K562 (cell line): ENCODE data around the gene ARL14EP. TPM values are rescaled to one million over a fixed set of nuclear protein-coding genes. Genes with fewer than 3 reads are reported as not detected.

Source experiments
- ATAC-seq: fragments of 200-7000 bp; cut with Tn5 transposase; 3 replicates; pipeline ENCODE4 v1.9.1; 2020; ENCODE audit warnings: moderate library complexity
- BruUV-seq: library from RNA; stranded (reverse); fragments of 400-500 nt; replicated peaks from 2 replicates; lab custom pipeline; 2021; lab: Mats Ljungman, UMichigan
- CTCF ChIA-PET: fragments of 300-600 bp; formaldehyde crosslinking; extraction: SDS; loops from one replicate; lab custom pipeline; 2021; ENCODE audit warnings: low intra/inter-chr PET ratio; lab: Yijun Ruan, JAX
- POLR2A ChIA-PET: fragments of 300-600, 350-650 bp; sonication (Branson Sonifier 250); formaldehyde crosslinking; extraction: SDS; loops from one replicate; lab custom pipeline; 2021; ENCODE audit warnings: antibody characterized with exemption, inconsistent platforms; lab: Yijun Ruan, JAX
- DNase-seq, 4 experiments: peaks; one replicate each; pipeline versions ENCODE4 v3.0.0 to v3.0.0-alpha.2; 2011 to 2018; ENCODE audit warnings: low spot score in 3 of 4, mixed read lengths in 3 of 4; ENCODE audit errors: extremely low read depth in 1 of 4
- FAIRE-seq: peaks from 2 replicates; lab custom pipeline; 2011; peaks lifted over from hg19 to GRCh38; lab: Jason Lieb, UNC
- H2AFZ ChIP-seq: 2 replicates; pipeline ENCODE4 v1.6.0; 2011; ENCODE audit warnings: low read depth, low read length, control low read depth, inconsistent platforms
- H3K27ac ChIP-seq: fragments of 200-600 bp; 3 replicates; pipeline ENCODE4 v1.8.0; 2011; ENCODE audit warnings: low read depth, mild to moderate bottlenecking, control low read depth, inconsistent platforms, low read length, moderate library complexity, mixed read lengths; ENCODE audit errors: extremely low read depth
- H3K27me3 ChIP-seq, 2 experiments: fragments of 300-600 bp in 1 of 2; 2 replicates in 1 of 2; 3 replicates in 1 of 2; pipeline versions ENCODE4 v1.6.0 to v1.8.0; 2011; ENCODE audit warnings: inconsistent platforms in 2 of 2, low read length in 2 of 2, mild to moderate bottlenecking in 1 of 2, mixed read lengths in 1 of 2, moderate library complexity in 1 of 2; ENCODE audit not compliant: control insufficient read depth in 2 of 2, insufficient read depth in 2 of 2
- H3K36me3 ChIP-seq: fragments of 300-600 bp; 3 replicates; pipeline ENCODE4 v1.8.0; 2011; ENCODE audit warnings: mild to moderate bottlenecking, low read length, inconsistent platforms; ENCODE audit not compliant: control insufficient read depth, insufficient read depth
- H3K4me1 ChIP-seq, 2 experiments: fragments of 200-600 bp in 1 of 2; replicated peaks in 1 of 2; 2 replicates in 1 of 2; 3 replicates in 1 of 2; pipeline versions ENCODE4 v1.5.1 to v1.8.0; 2011; ENCODE audit warnings: inconsistent platforms in 2 of 2, low read length in 2 of 2, mild to moderate bottlenecking in 1 of 2, mixed read lengths in 1 of 2, moderate library complexity in 1 of 2; ENCODE audit not compliant: control insufficient read depth in 2 of 2, insufficient read depth in 2 of 2
- H3K4me2 ChIP-seq: 2 replicates; pipeline ENCODE4 v1.6.1; 2011; ENCODE audit warnings: low read length, control low read depth, inconsistent platforms, mixed read lengths; ENCODE audit not compliant: insufficient read depth
- H3K4me3 ChIP-seq: fragments of 200-600 bp; sonication (generic), shearing (Covaris generic); 2 replicates; pipeline ENCODE4 v1.5.1; 2016; ENCODE audit warnings: control low read depth, inconsistent platforms
- H3K79me2 ChIP-seq: fragments of 200-600 bp; 3 replicates; pipeline ENCODE4 v1.8.0; 2011; ENCODE audit warnings: low read length, inconsistent platforms; ENCODE audit not compliant: control insufficient read depth, insufficient read depth
- H3K9ac ChIP-seq, 2 experiments: 2 replicates each; pipeline versions ENCODE4 v1.6.0 to v1.6.1; 2011; ENCODE audit warnings: low read depth in 2 of 2, low read length in 2 of 2, control low read depth in 1 of 2, inconsistent platforms in 1 of 2, mild to moderate bottlenecking in 1 of 2, mixed read lengths in 1 of 2; ENCODE audit not compliant: insufficient read depth in 1 of 2
- H3K9me1 ChIP-seq: one replicate; pipeline ENCODE4 v1.6.0; 2011; ENCODE audit warnings: inconsistent platforms, mild to moderate bottlenecking, low read length, moderate library complexity; ENCODE audit not compliant: control insufficient read depth, insufficient read depth
- H3K9me3 ChIP-seq: replicated peaks from 2 replicates; pipeline ENCODE4 v1.5.1; 2011; ENCODE audit warnings: low read depth, low read length, inconsistent platforms; ENCODE audit not compliant: control insufficient read depth, insufficient read depth
- H4K20me1 ChIP-seq: replicated peaks from 2 replicates; pipeline ENCODE4 v1.6.1; 2011; ENCODE audit warnings: low read length, inconsistent platforms, mixed read lengths; ENCODE audit not compliant: control insufficient read depth, insufficient read depth
- BRCA1 ChIP-seq, 2 experiments: fragments of 450-650 bp in 1 of 2; sonication (generic) in 1 of 2; formaldehyde crosslinking in 1 of 2; IDR thresholded peaks; 2 replicates each; pipeline versions ENCODE4 v1.5.0 to v1.6.1; 2017 to 2020; ENCODE audit warnings: mild to moderate bottlenecking in 1 of 2, missing genetic modification reagents in 1 of 2
- CAMTA2 ChIP-seq: fragments of 250-450 bp; sonication (Bioruptor Pico); conservative IDR thresholded peaks from 2 replicates; pipeline ENCODE4 v1.5.1; 2022
- MAFF ChIP-seq: IDR thresholded peaks from 2 replicates; pipeline ENCODE4 v1.6.1; 2012; ENCODE audit warnings: low read length, improper control_type of control experiment
- MAFG ChIP-seq: fragments of 450-650 bp; conservative IDR thresholded peaks from 2 replicates; pipeline ENCODE4 v1.6.1; 2016; ENCODE audit warnings: missing genetic modification characterization, missing compliant biosample characterization
- MAFK ChIP-seq: IDR thresholded peaks from 2 replicates; pipeline ENCODE4 v1.6.1; 2011; ENCODE audit warnings: low read length, improper control_type of control experiment
- MBD1 ChIP-seq: fragments of 250-450 bp; sonication (Bioruptor Pico); IDR thresholded peaks from 2 replicates; pipeline ENCODE4 v1.8.0; 2022; ENCODE audit warnings: inconsistent platforms
- NCOA2 ChIP-seq, 2 experiments: fragments of 450-650 bp; IDR thresholded peaks; 2 replicates each; pipeline ENCODE4 v1.6.1; 2018; ENCODE audit warnings: mild to moderate bottlenecking in 2 of 2, moderate library complexity in 1 of 2; ENCODE audit not compliant: partially characterized antibody in 2 of 2
- TAF9B ChIP-seq: fragments of 450-650 bp; IDR thresholded peaks from 2 replicates; pipeline ENCODE4 v1.6.1; 2018; ENCODE audit warnings: mild to moderate bottlenecking; ENCODE audit not compliant: partially characterized antibody
- TFAP4 ChIP-seq: sonication (generic); formaldehyde crosslinking; IDR thresholded peaks from 2 replicates; pipeline ENCODE4 v1.8.0; 2022; ENCODE audit warnings: missing genetic modification reagents, mild to moderate bottlenecking, moderate library complexity, borderline replicate concordance
- ZNF316 ChIP-seq: fragments of 450-650 bp; IDR thresholded peaks from 2 replicates; pipeline ENCODE4 v1.6.1; 2016
- WGBS: fragments of 100-300 bp; shearing (Covaris generic); methylation state at CpG from one replicate; pipeline ENCODE4 v1.1.6; 2016; ENCODE audit warnings: low coverage, mixed read lengths; ENCODE audit not compliant: insufficient coverage; ENCODE audit errors: missing lambda C conversion rate; 5-methylcytosine and 5-hydroxymethylcytosine counted together
- in situ Hi-C: fragments of 300-500 bp; cut with MboI; formaldehyde crosslinking; loops from 4 replicates; pipeline ENCODE4 v1.15.0; 2018; ENCODE audit warnings: inconsistent platforms, mixed read lengths
- intact Hi-C: fragments of 100-400 bp; cut with micrococcal nuclease; formaldehyde crosslinking; loops from 2 replicates; pipeline ENCODE4 v1.14.2; 2022
- polyA plus RNA-seq, 8 experiments: library from polyadenylated mRNA; depleted of rRNA in 4 of 8; stranded (reverse) in 5 of 8; unstranded in 3 of 8; fragments of >200 nt; fragmentation: Nextera tagmentation in 2 of 8; fragmentation: Illumina TruSeq in 1 of 8; extraction: Ambion mirVana in 2 of 8; extraction: Trizol in 1 of 8; gene quantifications; 2 replicates each; pipeline versions ENCODE4 v1.2.1 to v1.2.3, GENCODE V29; 2011 to 2014; ENCODE audit warnings: inconsistent platforms in 1 of 8, missing spikeins in 1 of 8
- total RNA-seq, 7 experiments: library from RNA; depleted of rRNA in 6 of 7; stranded (reverse); fragments of >200 nt in 6 of 7; fragmentation: Illumina TruSeq in 2 of 7; extraction: Trizol in 2 of 7; gene quantifications; 2 replicates each; pipeline versions ENCODE4 v1.2.1 to v1.2.3, GENCODE V29; 2011 to 2021; ENCODE audit warnings: low replicate concordance in 1 of 7

Gene ARL14EP
- total and polyA plus RNA-seq, 9 of the 15 experiments (the other 6 are each of a cell fraction or from before 2014, with no cell fraction given), result 11.4 to 42.7 (median 25.9) TPM

- Histone ChIP-seq H4K20me1 (no peaks in the 10 kb centered on the region), H3K4me1 (no peaks in the 10 kb centered on the region), H3K9ac (no peak overlapping the region), H3K27ac (no peak overlapping the region), H3K79me2 (no peaks in the 10 kb centered on the region), H3K4me3 (no peak overlapping the region), H3K36me3 (no peaks in the 10 kb centered on the region), H3K27me3 (no peaks in the 10 kb centered on the region), H2AFZ (no peak overlapping the region), H3K4me2 (no peak overlapping the region), H3K9me3 (no peaks in the 10 kb centered on the region), H3K9me1 (no peaks in the 10 kb centered on the region)
- WGBS, result 0% methylated on average over 4 of the region's 4 CpGs
- CTCF ChIA-PET, result no interaction called here
- ATAC-seq (no peak), DNase-seq (no peak), FAIRE-seq (no peak)
- no TSS peak for BruUV-seq
- POLR2A ChIA-PET, result no interaction called here
- no peak for TF ChIP-seq MBD1
- TF ChIP-seq MAFG (tag), result 0 out of 2 replicates have a peak, but pooled peaks have one; percentile 12
- no peak for TF ChIP-seq CAMTA2 (CRISPR knock-in tag)
- no peak for TF ChIP-seq NCOA2 (IDR thresholded peaks at IDR 0.05; ENCODE audit: partially characterized antibody in 2 of 2)
- TF ChIP-seq ZNF316, result peak; percentile 40
- TF ChIP-seq MAFK, result peak; percentile 61
- TF ChIP-seq TAF9B, result no peak
- no peak for TF ChIP-seq TFAP4
- peak; percentile 60 for TF ChIP-seq MAFF
- no peak for TF ChIP-seq BRCA1 (IDR thresholded peaks at IDR 0.05)
- no peak for TF ChIP-seq BRCA1 (CRISPR knock-in tag; IDR thresholded peaks at IDR 0.05)
- in situ Hi-C loops (no loop called here), intact Hi-C loops (no loop called here)
Observed at GRCh38 chr11:30356391-30356790, 33.5 kb downstream of the ARL14EP start.
